Measurements from ENCODE around the gene HDAC4.

DNA sequence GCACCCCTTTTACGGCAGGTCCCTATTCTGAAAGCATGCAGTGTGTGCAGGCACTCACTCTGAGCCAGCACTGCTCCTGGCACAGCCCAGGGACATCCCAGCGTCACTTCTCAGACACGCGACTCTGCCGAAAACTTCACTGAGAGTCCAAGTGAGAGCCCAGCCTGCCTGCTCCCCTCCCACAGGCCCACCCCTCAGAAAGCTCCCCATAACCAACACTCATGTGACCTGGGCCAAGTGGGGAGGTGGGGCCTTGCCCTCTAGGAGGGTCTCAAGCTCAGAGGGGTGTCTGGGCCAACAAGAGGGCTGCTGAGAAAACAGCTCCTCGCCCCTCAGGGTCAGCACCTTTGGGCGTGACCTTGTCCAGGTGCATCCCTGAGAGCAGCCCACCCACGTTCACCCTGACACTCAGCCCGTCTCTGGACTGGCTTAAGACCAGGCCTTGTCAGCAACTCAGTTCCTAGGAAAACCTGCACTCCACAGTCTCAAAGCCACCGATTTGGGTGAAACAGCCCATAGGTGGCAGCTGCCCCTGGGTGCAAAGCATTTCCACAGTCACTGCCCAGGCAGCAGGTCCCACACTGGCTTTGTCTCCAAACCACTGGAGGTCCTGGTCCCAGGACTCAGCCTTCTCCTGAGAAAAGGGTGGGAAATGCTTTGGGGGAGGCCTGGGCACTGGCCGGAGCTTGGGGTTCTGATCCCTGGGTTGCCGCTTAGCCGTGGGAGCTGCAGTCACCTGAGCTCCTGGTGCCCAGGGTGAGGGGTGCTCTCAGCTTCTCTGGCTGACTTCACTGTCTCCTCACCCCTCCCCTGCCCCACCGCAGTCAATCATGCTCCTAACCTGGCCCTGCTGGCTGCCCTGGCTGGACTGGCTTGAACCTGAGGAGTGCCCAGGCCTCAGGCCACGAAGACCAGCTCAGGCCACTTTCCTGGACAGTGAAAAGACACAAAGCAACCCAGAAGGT, 209.6 kb downstream of the HDAC4 start:
- TF ChIP-seq, protein P1, sequence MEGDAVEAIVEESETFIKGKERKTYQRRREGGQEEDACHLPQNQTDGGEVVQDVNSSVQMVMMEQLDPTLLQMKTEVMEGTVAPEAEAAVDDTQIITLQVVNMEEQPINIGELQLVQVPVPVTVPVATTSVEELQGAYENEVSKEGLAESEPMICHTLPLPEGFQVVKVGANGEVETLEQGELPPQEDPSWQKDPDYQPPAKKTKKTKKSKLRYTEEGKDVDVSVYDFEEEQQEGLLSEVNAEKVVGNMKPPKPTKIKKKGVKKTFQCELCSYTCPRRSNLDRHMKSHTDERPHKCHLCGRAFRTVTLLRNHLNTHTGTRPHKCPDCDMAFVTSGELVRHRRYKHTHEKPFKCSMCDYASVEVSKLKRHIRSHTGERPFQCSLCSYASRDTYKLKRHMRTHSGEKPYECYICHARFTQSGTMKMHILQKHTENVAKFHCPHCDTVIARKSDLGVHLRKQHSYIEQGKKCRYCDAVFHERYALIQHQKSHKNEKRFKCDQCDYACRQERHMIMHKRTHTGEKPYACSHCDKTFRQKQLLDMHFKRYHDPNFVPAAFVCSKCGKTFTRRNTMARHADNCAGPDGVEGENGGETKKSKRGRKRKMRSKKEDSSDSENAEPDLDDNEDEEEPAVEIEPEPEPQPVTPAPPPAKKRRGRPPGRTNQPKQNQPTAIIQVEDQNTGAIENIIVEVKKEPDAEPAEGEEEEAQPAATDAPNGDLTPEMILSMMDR (IDR thresholded peaks at IDR 0.05): no peak
- TF ChIP-seq POLR2A (IDR thresholded peaks at IDR 0.05): no peak
- TF ChIP-seq EP300 (IDR thresholded peaks at IDR 0.05): no peak

Data from tibial nerve (tissue), 4 donors.